ENCODE measurements around the gene ZNF324.

DNA sequence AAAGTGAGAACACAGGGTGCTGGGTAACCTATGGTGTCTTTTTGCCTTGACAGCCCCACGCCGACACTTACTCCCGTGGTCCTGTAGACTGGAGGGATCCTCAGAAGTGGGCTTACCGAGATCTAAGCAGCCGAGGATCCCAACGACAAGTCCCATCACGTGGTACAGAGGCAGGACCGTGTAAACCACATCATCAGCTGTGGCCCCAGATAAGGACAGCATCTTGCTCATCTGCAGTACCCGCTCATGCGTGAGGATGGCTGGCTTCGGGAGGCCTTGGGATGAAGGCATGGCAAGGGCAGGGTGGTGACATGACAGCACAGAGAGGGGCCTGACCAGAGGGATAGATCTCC is 42.8 kb downstream of the ZNF324 start:
- TF ChIP-seq, protein P1, sequence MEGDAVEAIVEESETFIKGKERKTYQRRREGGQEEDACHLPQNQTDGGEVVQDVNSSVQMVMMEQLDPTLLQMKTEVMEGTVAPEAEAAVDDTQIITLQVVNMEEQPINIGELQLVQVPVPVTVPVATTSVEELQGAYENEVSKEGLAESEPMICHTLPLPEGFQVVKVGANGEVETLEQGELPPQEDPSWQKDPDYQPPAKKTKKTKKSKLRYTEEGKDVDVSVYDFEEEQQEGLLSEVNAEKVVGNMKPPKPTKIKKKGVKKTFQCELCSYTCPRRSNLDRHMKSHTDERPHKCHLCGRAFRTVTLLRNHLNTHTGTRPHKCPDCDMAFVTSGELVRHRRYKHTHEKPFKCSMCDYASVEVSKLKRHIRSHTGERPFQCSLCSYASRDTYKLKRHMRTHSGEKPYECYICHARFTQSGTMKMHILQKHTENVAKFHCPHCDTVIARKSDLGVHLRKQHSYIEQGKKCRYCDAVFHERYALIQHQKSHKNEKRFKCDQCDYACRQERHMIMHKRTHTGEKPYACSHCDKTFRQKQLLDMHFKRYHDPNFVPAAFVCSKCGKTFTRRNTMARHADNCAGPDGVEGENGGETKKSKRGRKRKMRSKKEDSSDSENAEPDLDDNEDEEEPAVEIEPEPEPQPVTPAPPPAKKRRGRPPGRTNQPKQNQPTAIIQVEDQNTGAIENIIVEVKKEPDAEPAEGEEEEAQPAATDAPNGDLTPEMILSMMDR (IDR thresholded peaks at IDR 0.05), result no peak
- no peak for TF ChIP-seq POLR2A (IDR thresholded peaks at IDR 0.05; ENCODE audit: low read depth)
- TF ChIP-seq POLR2AphosphoS5 (IDR thresholded peaks at IDR 0.05), result no peak
- TF ChIP-seq EP300 (IDR thresholded peaks at IDR 0.05), result no peak

Data from esophagus muscularis mucosa (tissue), 4 donors.